HG03565 (cell line): Measurements from ENCODE around the gene TRPM2.
"Not testable (repeated sequence)": the region's sequence is repeated elsewhere in the genome, so short reads cannot be mapped to it uniquely, and the experiment has no call there.

ENCODE experiments used
- ATAC-seq: cut with Tn5 transposase; IDR thresholded peaks from one replicate; pipeline ENCODE4 v1.9.1; 2021; ENCODE audit warnings: mild to moderate bottlenecking, moderate library complexity; ENCODE audit not compliant: unreplicated experiment

Gene TRPM2

DNA sequence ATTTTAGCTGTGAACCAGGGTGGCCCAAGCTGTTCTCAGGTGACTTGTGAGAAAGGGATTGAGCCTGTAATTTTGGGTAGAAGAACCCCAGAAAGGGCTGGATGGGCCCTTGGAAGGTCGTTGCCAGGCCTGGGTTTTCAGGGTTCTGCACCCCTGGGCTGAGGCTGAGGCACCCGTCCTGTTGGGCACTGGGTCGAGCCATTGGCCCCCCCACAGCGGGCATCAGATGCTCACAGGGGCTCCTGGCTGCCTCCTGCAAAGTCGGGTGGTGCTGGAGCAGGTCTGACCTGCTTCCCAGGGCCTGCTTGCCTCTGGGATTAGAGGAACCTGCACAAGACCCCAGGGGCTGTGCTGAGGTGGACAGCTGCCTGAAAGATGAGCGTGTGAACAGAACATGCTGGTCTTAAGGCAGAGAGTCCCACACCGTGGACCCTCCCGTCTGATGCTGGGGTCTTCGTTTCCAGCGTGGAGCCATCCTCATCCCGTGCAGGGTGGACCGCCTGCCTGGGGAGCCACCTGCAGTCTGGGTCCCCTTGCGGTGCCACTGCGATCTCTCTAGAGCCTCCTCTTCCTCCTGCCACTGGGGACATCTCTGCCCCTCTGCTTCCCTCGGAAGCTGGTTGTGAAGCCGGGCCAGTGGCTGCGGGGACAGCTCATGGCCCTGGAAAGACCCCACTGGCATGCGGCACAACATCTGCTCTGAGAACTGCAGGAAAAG lies 1.7 kb upstream of the TRPM2 start:
- ATAC-seq, result no peak

DNA sequence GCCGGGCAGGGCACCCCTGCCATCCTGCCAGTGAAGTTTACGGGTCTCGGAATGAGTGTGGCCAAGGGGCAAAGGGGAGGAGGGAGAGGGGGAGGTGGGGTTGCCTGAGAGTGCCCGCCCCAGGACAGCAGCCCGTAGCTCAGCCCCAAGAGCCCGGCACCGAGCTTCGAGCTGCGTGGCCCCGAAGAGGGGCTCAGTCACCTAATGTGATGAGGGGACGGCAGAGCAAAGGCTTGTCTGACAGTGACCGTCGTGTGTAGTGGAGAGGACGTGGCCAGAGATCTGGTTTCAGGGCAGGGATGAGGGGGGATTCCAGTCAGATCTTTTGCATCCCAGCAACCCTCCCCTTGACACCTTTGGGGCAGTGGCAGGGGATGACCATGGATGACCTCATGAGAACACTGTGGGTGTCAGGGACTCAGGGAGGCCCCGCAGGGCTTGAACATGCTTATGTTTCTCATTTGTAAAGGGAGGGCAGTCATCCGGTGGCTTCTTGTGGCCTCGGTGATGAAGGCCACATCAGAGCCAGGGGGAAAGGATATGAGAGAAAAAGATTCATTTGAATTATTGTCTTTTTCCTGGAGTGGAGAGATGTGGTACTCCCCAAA lies 1.1 kb upstream of the TRPM2 start:
- no peak for ATAC-seq

DNA sequence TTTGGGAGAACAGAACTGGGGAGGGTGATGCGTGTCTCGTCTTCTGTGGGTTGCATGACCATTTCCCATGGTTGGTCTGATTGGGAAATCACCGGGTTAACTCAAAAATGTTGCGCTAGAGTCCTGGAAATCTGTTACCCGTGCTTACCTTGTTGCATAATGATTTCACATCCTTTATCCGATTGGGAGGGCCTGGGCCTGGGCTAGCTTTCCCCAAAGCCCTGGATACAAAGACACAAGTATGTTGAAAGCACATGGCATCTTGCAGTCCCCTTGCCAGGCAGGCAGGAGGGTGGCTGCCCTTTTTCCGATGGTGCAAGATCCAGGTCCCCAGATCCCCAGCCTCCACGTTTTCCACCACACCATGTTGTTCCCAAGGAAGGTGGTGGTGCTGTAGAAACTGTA lies 582 bp downstream of the TRPM2 start:
- no peak for ATAC-seq

DNA sequence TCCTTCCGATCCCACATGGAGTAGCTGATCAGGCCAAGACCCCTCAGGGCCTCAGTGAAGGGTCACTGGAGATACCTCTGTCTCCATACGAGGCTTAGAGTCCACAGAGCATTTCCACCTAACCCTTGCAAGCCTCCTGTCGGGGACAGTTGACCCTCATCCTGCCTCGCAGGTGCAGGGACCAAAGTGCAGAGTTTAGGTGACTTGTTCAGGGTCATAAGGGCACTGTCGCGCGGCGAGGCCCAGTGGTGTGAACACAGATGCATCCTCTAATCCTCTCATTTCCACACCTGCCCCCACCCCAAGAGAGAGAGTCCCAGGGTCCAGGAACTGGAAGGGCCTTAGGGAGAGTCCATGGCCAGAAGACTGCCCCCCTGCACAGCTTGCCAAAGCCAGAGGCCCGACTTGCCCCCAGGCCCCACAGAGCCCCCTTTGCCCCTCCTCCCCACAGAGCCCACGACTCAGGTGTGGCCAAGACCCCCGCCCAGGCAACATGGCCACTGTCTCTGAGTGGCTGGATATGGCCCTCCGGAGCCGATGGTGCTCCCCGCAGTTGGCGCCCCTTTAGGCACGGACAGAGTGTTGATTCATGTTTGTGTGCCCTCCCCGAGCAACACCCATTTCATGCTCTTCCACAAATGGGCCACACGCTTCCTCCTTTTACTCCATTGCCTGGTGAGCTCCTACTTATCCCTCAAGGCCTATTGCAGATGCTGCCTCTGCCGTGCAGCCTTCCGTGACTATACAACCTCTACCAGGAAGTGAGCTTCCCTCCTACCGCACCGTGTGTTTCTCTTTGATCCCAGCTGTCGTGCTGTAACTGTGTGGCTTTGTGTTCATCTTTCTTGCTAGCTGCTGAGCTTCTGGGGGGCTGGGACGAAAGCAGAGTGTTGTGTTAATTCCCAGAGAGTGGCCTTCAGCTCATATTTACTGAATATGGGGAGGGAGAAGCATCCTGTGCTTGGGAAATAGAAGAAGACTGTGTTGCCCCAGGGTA lies 1.7 kb downstream of the TRPM2 start:
- no peak for ATAC-seq

DNA sequence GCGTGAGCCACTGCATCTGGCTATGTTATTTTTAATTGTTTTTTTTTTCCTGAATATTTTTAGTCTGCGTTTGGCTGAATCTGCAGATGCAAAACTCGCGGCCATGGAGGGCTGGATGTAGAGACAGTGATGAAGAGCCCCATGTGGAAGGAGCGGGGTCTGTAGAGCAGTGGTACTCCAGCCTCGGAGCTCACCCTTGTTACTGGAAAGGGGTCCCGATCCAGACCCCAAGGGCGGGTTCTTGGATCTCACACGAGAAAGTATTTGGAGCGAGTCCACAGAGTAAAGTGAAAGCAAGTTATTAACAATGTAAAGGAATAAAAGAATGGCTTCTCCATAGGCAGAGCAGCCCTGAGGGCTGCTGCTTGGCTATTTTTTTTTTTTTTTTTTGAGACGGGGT lies 2.7 kb downstream of the TRPM2 start:
- no peak for ATAC-seq

DNA sequence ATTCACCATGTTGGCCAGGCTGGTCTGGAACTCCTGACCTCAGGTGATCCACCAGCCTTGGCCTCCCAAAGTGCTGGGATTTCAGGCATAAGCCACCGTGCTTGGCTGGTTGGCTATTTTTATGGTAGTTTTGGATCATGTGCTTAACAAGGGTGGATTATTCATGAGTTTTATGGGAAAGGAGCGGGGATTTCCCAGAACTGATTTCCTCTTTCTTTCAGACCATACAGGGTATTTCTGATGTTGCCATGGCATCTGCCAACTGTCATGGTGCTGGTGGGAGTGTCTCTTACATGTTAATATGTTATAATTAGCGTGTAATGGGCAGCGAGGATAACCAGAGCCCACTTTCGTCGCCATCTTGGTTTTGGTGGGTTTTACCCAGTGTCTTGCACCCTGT lies 3.2 kb downstream of the TRPM2 start:
- ATAC-seq, result no peak

DNA sequence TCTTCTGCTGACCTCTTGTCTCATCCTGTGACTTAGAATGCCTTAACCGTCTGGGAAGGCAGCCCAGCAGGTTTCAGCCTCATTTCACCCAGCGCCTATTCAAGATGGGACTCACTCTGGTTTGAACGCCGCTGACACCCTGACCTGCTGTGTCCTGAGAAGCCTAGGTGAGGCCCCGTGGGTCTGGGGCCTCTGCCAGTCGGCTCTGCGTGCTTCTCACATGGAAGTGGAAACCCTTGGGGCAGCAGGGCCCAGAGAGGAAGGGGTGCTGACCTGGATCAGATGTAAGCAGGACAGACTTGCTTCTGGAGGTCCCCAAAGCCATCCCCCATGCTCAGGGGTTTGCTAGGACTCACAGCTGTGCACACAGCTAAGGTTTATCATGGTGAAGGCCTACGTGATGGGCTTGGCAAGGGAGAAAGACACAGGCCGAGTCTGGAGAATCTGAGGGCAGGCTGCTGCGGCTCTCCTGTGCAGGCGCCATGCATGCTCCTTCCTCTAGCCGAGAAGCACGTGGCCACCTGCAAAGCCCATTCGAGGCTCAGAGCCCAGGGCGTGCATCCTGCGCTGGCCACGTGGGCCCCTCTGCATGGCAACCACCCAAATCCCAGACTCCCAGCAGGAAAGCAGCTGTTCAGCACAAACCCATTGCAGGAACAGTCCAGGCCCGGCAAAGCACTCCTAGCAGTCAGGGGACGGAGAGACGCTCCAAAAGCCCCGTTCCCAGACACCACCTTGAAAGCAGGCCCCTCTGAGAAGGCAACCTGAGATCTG lies 3.8 kb downstream of the TRPM2 start:
- ATAC-seq, result no peak

DNA sequence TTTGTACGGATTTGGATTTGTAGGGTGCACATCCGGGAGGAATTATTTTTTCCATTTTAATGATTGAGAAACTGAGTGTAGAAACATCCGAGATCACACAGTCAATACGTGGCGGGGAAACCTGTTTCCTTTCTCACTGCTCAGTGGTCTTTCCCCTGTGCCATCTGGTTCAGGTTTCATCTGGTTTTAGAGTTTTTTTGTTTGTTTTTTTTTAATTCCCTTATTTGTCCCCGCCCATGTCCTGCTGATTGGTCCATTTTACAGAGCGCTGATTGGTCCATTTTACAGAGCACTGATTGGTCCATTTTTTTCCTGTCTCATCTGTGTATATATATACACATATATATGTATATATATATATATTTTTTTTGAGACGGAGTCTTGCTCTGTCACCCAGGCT lies 6.0 kb downstream of the TRPM2 start:
- no peak for ATAC-seq

DNA sequence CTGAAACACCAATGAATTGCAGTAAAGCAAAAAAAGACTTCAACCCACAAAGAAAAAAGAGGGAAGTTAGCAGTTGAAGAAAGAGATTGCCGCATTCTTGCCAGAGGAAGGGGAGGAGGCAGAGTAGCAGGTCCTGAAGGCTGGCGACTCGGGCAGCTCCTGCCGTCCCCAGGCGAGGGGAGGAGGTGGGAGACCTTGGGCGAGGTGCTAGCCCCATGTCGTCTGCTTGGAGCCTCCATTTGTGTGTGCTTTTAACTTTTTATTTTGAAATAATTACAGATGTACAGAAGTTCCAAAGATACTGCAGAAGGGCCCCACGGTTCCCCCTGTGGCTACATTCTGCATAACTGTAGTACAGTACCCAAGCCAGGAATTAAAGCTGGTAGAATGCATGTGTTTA lies 6.7 kb downstream of the TRPM2 start:
- no peak for ATAC-seq

DNA sequence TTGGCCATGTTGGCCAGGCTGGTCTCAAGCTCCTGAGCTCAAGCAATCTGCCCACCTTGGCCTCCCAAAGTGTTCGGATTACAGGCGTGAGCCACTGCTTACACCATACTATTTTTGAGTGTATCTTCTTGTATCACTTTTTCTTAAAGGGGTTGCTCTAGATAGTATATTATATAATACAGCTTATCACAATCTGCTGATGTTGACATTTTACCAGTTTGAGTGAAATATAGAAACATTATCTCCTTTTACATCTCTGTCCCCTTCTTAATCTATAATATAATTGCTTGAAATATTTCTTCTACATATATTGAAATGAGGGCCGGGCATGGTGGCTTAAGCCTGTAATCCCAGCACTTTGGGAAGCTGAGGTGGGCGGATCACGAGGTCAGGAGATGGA lies 8.5 kb downstream of the TRPM2 start:
- ATAC-seq, result not testable (repeated sequence)

DNA sequence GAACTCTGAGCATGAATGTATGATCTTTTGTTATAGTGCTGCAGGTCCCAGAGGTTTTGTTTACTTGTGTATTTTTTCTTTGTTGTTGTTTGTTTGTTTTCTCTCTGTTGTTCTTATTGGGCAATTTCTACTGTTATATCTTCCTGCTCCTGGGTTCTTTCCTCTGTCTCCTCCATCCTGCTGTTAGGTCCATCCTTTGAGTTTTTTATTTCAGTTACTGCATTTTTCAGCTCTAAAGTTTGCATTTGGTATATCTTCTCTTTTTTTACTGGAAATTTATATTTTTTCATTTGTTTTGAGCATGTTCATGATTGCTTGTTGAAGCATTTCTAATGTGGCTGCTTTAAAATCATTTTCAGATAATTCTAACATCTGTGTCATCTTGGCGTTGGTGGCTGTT lies 9.9 kb downstream of the TRPM2 start:
- no peak for ATAC-seq

DNA sequence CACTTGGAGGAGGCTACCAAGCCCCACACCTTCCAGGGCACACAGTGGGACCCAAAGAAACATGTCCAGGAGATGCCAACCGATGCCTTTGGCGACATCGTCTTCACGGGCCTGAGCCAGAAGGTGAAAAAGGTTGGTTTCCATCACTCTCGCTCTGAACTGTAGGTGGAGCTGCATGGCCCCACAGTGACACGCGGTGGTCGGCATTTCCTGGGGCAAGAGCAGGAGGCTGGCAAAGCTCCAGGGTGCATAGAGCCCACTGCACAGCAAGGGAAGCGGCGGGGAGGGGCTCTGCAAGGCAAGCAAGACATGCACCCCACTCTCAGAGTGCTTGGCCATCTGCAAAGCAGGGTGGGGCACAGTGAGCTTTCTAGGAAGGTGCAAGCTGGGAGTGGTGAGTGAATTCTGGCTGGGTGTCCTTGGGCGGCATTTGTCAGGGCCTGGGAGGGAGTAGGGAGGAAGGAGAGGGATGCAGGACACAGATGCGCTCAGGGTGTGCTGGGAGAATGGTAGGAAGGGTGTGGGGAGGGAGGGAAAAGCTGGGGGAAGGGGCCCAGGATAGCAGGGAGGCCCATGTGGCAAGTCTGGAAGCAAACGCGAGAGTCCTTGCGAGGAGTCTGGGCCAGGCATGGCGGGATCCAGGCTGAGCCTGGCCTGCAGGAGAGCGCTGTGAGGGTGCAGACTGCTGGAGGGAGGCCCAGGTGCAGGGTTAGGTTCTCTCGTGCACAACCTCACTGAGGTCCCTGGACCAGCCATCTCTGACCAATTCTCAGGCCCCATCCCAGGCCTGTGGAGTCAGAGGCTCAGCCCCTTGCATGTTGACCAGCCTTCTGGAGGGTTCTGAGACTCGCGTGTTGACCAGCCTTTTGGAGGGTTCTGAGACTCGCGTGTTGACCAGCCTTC lies 11.0 kb downstream of the TRPM2 start:
- no peak for ATAC-seq

DNA sequence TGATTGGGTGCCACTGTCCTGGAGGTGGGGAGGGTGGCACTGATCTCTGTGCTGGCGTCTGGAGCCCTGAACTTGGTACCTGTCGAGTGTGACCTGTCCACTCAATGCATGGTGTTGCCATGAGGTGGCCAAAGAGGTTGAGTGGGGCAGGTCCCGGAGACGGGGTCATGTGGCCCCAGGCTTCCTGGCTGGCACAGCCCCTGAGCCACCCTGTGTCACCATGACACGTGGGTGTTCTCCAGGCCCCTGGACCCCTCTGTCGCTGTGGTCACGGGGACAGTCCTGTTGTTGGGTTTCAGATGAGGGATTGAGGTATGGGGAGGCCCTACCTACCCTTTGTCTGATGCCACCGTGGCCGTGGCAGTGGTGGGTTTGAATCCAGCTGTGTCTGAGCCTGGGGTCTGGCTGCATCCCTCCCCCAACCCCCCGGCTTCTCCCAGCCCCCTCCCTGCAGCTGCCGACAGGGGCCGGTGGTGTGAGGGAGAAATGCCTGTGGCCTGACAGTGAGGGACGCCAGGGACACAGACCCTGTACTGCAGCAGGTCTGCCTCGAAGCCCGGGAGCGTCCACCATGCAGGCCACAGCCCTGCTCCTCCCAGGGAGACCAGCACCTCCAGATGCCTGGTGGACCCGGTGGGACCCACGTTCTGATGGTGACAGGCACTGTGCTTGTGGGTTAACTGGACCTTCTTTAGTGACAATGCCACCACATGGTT lies 12.0 kb downstream of the TRPM2 start:
- ATAC-seq, result no peak

DNA sequence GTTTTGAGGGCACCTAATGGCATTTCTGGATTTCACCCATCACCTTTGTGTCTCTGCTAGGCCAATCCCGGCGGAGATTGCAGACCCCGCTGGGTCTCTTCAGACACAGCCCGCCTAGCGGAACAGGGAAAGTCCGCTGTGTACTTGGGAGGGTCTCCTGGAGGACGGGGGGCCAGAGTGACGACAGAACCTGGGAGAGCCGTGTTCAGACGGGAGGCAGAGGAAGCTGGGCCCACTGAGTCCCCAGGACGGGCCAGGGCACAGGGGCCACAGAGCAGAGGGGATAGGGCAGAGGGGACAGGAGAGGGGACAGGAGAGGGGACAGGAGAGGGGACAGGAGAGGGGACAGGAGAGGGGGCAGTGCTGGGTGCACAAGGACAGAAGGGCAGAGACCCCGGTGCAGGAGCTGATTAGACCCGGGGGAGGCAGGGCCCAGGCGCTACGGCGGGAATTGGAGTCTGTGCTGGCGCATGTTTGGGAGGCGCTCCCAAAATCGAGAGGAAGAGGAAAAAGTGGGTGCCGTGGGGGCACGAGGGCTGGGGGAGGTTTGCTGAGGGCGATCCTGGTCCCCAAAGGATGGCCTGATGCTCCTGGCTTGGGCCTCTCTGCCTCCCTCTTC lies 12.7 kb downstream of the TRPM2 start:
- no peak for ATAC-seq

DNA sequence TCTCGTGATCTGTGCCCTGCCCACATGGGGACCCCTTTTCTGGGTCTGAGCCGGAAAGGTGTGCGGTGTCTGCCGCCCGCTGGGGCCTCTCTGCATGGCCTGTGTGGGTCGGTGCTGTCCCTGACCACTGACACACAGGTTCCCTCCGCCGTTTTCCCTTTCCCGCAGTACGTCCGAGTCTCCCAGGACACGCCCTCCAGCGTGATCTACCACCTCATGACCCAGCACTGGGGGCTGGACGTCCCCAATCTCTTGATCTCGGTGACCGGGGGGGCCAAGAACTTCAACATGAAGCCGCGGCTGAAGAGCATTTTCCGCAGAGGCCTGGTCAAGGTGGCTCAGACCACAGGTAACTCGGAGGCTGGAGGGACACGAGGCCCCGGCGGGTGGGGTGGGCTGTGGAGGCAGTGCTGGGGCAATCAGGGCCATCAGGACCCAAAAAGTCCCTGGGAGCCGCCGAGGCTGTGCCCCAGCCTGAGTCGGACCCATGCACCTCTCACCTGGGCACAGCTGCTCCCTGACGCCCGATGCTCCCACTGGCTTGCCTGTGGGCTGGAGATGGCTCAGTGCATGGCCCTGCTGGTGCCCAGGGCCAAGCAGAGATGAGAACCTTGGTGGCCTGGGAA lies 13.3 kb downstream of the TRPM2 start:
- ATAC-seq, result no peak

DNA sequence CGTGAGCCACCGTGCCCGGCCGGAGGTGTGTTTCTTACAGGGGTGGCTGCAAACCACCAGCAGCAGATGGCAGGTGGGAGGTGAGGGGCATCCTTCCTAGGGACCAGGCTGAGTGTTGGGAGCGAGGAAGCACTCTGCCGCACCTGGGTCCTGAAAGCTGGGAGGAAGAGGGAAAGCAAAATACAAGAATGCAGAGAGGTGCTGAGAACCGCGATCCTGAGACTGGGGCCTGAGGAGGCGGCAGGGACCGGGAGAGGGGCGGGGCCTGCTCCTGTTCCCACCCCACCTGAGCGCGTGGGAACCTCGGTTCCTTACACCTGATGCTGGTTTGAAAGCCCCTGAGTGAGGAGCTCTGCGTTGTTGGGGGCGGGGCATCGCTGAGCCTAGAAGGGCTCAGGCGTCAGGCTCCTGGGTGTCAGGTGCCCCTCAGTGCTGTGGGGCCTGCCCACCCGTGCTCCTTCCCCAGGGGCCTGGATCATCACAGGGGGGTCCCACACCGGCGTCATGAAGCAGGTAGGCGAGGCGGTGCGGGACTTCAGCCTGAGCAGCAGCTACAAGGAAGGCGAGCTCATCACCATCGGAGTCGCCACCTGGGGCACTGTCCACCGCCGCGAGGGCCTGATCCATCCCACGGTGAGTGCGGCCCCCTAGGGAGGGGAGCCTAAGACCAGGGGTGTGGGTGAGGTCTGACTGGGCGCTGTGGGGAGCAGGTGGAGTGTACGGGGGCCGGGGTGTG lies 15.5 kb downstream of the TRPM2 start:
- no peak for ATAC-seq

DNA sequence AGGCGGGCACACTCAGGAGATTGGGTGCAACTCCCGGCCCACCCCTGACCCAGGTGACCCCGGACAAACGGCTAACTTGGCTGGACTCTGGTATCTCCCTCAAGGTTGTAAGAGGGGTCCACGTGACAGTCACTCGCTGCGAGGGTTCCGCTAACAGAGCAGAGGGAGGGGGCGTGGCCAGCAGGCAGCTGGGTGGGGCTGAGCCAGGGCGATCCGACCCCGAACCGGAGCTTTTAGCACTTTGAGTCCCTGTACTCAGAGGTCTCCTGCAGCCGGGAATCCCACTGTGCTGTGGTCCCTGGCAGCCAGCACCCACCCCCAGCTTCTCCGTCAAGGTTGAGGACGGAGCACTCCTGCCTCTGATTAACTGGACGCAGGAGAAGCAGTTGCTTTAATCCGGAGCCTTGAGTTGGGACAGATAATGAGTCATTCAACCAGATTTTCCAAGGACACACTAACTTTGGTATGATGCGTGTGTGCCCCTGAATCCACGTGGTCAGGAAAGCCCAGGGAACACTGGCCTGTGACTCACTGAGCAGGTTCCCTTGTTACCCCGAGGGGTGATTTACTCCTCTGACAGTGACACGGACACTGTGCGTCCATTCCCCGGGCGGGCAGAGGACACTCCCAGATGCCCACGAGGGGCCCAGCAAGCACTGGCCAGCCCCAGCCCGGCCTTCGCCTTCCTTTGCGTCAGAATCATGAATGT lies 16.8 kb downstream of the TRPM2 start:
- ATAC-seq, result no peak
